Osteocyte (in vitro differentiated cells): ENCODE data around the gene PRR35. TPM values are rescaled to one million over a fixed set of nuclear protein-coding genes. Genes with fewer than 3 reads are reported as not detected.

ENCODE experiments used
- DNase-seq: peaks from one replicate; pipeline ENCODE4 v3.0.0; 2021; ENCODE audit warnings: mixed read lengths; ENCODE audit not compliant: unreplicated experiment; ENCODE audit errors: extremely low spot score
- H3K27ac Mint-ChIP-seq: one replicate; pipeline ENCODE4 v1.8.0; 2021; ENCODE audit warnings: mild to moderate bottlenecking, mixed read lengths; ENCODE audit not compliant: unreplicated experiment
- H3K27me3 Mint-ChIP-seq: one replicate; pipeline ENCODE4 v1.8.0; 2021; ENCODE audit warnings: mixed read lengths; ENCODE audit not compliant: unreplicated experiment
- H3K36me3 Mint-ChIP-seq: one replicate; pipeline ENCODE4 v1.8.0; 2021; ENCODE audit warnings: mixed read lengths; ENCODE audit not compliant: unreplicated experiment
- H3K4me1 Mint-ChIP-seq: one replicate; pipeline ENCODE4 v1.8.0; 2021; ENCODE audit warnings: mixed read lengths; ENCODE audit not compliant: unreplicated experiment
- H3K4me3 Mint-ChIP-seq: one replicate; pipeline ENCODE4 v1.8.0; 2021; ENCODE audit warnings: mild to moderate bottlenecking, moderate library complexity, mixed read lengths; ENCODE audit not compliant: unreplicated experiment
- H3K9me3 Mint-ChIP-seq: one replicate; pipeline ENCODE4 v1.8.0; 2021; ENCODE audit warnings: mixed read lengths; ENCODE audit not compliant: unreplicated experiment
- total RNA-seq: library from RNA; stranded (reverse); gene quantifications from 2 replicates; pipeline ENCODE4 v1.2.1, GENCODE V29; 2021
- TF ChIP-seq, protein P1 (sequence below): fragments of 200-600 bp; sonication (generic); IDR thresholded peaks from 2 replicates; pipeline ENCODE4 v1.5.0; 2021; ENCODE audit warnings: antibody characterized with exemption, mild to moderate bottlenecking, moderate library complexity

The PRR35 gene
- total RNA-seq, 1 donor from 2014 or later = not detected

DNA sequence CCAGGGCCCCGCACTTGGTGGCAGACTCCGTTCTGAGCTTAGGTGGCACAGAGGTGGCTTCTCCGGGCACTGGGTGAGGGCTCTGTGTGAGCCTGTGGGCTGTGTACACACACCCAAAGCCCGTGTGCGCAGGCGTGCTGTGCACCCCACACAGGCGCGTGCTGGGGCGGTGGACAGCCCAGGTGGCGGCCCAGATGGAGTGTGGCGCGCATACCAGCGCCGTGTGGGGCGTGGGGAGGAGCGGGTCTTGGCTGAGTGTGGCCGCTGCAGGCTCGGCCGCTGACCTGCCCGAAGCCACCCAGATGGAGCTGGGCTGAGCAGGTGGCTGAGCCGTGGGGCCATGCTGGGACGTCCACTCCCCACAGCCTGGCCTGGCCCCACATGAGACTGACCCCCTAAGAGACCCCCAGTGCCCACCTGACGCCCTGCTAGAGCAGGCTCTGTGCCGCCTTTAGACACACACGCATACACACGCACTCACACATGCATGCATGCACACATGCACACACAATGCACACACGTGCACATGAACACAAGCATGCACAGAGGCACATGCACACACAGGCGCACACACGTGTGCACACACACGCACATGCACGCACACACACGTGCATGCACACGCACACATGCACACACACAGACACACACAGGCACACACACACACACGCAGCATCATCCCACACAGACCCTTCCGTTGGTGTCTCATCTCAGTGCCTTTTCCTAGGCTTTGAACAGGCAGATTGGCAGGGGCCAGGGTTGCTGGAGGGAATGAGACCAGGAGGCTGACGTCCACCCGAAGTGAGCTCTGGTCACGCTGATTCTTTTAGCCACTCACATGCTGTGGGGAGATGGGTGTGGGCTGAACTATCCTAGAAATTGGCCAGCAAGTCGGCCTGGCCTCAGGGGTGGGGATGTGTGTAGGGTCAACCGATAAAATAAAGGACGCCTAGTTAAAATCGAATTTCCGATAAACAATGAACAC is 2.1 kb downstream of the PRR35 start:
- DNase-seq = no peak
- peaks cover 20% of the 10 kb centered on the region for H3K4me1 Mint-ChIP-seq
- H3K9me3 Mint-ChIP-seq = no peaks in the 10 kb centered on the region
- TF ChIP-seq, protein P1, sequence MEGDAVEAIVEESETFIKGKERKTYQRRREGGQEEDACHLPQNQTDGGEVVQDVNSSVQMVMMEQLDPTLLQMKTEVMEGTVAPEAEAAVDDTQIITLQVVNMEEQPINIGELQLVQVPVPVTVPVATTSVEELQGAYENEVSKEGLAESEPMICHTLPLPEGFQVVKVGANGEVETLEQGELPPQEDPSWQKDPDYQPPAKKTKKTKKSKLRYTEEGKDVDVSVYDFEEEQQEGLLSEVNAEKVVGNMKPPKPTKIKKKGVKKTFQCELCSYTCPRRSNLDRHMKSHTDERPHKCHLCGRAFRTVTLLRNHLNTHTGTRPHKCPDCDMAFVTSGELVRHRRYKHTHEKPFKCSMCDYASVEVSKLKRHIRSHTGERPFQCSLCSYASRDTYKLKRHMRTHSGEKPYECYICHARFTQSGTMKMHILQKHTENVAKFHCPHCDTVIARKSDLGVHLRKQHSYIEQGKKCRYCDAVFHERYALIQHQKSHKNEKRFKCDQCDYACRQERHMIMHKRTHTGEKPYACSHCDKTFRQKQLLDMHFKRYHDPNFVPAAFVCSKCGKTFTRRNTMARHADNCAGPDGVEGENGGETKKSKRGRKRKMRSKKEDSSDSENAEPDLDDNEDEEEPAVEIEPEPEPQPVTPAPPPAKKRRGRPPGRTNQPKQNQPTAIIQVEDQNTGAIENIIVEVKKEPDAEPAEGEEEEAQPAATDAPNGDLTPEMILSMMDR = no peak
- no peaks in the 10 kb centered on the region for H3K36me3 Mint-ChIP-seq
- H3K4me3 Mint-ChIP-seq = no peak overlapping the region
- peaks cover 2% of the 10 kb centered on the region for H3K27me3 Mint-ChIP-seq
- no peak overlapping the region for H3K27ac Mint-ChIP-seq

DNA sequence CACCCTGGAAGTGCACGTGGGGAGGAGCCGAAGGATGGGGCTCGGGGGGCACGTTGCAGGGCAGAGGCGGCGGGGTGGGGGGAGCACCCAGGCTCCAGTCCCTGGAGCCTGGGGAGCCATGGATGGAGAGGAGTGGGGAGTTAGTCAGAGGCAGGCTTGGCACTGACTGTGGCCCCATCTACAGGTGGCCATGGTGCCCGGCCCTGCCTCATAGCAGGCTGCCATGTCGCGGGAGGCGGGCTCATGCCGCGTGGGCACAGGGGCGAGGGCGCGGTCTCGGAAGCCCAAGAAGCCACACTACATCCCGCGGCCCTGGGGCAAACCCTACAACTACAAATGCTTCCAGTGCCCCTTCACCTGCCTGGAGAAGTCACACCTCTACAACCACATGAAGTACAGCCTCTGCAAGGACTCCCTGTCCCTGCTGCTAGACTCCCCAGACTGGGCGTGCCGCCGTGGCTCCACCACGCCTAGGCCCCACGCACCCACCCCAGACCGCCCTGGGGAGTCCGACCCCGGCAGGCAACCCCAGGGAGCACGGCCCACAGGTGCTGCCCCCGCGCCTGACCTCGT is 3.0 kb downstream of the PRR35 start:
- no peaks in the 10 kb centered on the region for H3K36me3 Mint-ChIP-seq
- no peak for DNase-seq
- peaks cover 20% of the 10 kb centered on the region for H3K4me1 Mint-ChIP-seq
- H3K27me3 Mint-ChIP-seq = peaks cover 2% of the 10 kb centered on the region
- TF ChIP-seq, protein P1 = no peak
- H3K4me3 Mint-ChIP-seq = no peak overlapping the region
- H3K27ac Mint-ChIP-seq = no peak overlapping the region
- H3K9me3 Mint-ChIP-seq = no peaks in the 10 kb centered on the region

DNA sequence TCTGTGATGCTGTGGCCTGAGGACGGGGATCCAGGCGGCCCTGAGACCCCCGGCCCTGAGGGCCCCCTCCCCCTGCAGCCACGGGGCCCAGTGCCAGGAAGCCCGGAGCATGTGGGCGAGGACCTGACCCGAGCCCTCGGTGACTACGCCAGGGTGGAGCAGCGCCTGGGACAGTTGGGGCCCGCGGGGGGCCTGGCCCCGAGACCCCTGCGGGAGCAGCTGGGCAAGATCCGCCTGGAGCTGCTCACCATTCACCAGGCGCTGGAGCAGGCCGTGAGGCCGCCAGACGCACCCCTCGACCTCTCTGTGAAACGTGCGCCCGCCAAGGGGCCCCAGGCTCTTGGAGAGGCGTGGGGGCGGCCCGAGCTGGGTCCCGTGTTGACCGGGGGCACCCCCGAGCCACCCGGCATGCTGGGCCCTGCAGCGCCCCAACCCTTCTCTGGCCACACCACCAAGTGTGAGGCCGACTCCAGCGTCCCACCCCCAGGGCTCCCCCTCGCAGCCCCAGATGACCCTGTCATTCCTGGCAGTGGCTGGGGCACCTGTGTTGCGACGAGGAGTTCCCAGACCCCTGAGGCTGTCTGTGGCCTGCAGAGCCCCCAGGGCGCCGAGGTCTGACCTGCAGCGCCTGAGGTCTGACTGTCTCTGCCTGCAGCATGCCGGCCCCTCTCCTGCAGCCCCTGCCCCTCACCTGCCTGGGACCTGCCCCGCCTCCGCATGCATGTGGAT is 4.7 kb downstream of the PRR35 start:
- peaks cover 22% of the 10 kb centered on the region for H3K4me1 Mint-ChIP-seq
- no peaks in the 10 kb centered on the region for H3K27me3 Mint-ChIP-seq
- H3K36me3 Mint-ChIP-seq = no peaks in the 10 kb centered on the region
- no peak for DNase-seq
- no peak overlapping the region for H3K4me3 Mint-ChIP-seq
- H3K9me3 Mint-ChIP-seq = no peaks in the 10 kb centered on the region
- no peak overlapping the region for H3K27ac Mint-ChIP-seq
- TF ChIP-seq, protein P1 = no peak

DNA sequence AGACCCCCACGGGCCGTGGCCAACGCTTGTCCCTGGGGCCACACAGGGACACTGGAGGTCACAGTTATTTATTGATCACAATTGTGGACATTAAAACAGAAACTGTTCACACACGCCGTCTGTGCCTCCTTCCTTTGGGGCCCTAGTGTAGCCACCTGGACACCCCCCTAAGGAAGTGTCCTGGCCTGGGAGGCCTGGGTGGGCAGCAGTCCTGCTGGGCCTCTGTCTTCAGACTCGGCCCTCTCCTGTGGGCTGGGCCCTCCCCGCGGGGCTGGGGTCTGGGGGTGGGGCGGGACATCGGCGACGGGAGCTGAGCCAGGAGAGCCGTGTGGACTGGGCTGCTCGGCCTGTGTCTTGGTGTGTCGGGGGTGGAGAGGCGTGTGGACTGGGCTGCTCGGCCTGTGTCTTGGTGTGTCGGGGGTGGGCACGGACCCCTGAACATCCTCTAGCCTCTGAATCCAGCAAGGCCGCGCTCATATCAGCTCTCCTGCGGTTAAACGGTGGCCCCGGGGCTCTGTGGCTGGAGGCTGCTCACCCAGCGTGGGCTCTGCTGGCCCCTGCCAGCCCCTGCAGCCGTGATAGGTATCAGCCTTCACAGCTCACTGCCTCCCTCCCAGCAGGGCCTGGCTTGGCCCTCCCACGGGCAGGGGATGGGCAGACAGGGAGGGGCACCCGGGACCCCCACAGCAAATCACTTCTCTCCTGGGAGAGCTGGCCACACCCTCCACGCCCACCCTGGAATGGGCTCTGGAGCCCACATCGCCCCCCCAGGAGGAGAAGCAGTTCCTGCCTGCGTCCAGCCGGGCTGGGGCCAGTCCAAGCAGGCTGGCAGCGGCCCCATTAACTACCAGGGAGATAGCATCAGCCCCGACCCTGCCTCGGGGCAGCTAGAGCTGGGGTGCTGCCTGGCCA is 5.5 kb downstream of the PRR35 start:
- no peaks in the 10 kb centered on the region for H3K36me3 Mint-ChIP-seq
- H3K27me3 Mint-ChIP-seq = no peaks in the 10 kb centered on the region
- TF ChIP-seq, protein P1 = no peak
- H3K4me1 Mint-ChIP-seq = peaks cover 23% of the 10 kb centered on the region
- DNase-seq = no peak
- H3K9me3 Mint-ChIP-seq = no peaks in the 10 kb centered on the region
- H3K4me3 Mint-ChIP-seq = no peak overlapping the region
- H3K27ac Mint-ChIP-seq = no peak overlapping the region
